A549 (cell line): ENCODE results near the gene HNRNPK. TPM values are rescaled to one million over a fixed set of nuclear protein-coding genes. Genes with fewer than 3 reads are reported as not detected.
A peak's percentile ranks its signal among the peaks of the same experiment; 100 is the strongest.

ENCODE experiments used
- ATAC-seq, 2 experiments: fragments of 200-7000 bp in 1 of 2; fragments of >200 bp in 1 of 2; cut with Nextera tagmentation in 1 of 2; cut with Tn5 transposase in 1 of 2; 3 replicates each; pipeline versions ENCODE4 v1.8.0 to v1.9.1; 2018 to 2020; ENCODE audit warnings: mild to moderate bottlenecking in 1 of 2, moderate library complexity in 1 of 2
- CTCF ChIA-PET: fragments of 300-600 bp; sonication (Branson Sonifier 250); formaldehyde crosslinking; extraction: SDS; loops from one replicate; lab custom pipeline; 2021; ENCODE audit warnings: antibody characterized with exemption, inconsistent platforms; lab: Yijun Ruan, JAX
- POLR2A ChIA-PET: fragments of 350-600 bp; formaldehyde crosslinking; extraction: SDS; loops from one replicate; lab custom pipeline; 2021; ENCODE audit warnings: antibody characterized with exemption, inconsistent platforms; lab: Yijun Ruan, JAX
- DNase-seq, 2 experiments: peaks; one replicate each; pipeline versions ENCODE4 v3.0.0 to v3.0.0-alpha.2; 2011 to 2016; ENCODE audit warnings: low read depth in 1 of 2, low spot score in 1 of 2
- FAIRE-seq: peaks from 2 replicates; lab custom pipeline; 2011; peaks lifted over from hg19 to GRCh38; lab: Jason Lieb, UNC
- H3K27ac ChIP-seq, 2 experiments: fragments of >200 bp; sonication (Bioruptor Twin); formaldehyde crosslinking; 3 replicates each; pipeline ENCODE4 v1.5.1; 2016 to 2017
- H3K4me1 ChIP-seq: fragments of >200 bp; sonication (Bioruptor Twin); formaldehyde crosslinking; 3 replicates; pipeline ENCODE4 v1.6.1; 2016
- H3K4me2 ChIP-seq: fragments of >200 bp; sonication (Bioruptor Twin); formaldehyde crosslinking; 3 replicates; pipeline ENCODE4 v1.6.1; 2016
- H3K4me3 ChIP-seq: fragments of >200 bp; sonication (Bioruptor Twin); formaldehyde crosslinking; 3 replicates; pipeline ENCODE4 v1.5.1; 2016
- H3K9me3 ChIP-seq: fragments of >200 bp; sonication (Bioruptor Twin); formaldehyde crosslinking; 3 replicates; pipeline ENCODE4 v1.6.1; 2016
- BHLHE40 ChIP-seq: IDR thresholded peaks from 2 replicates; pipeline ENCODE4 v1.6.1; 2012; ENCODE audit warnings: low read depth, low read length, inconsistent platforms
- CBX2 ChIP-seq: fragments of 200-600 bp; sonication (generic); IDR thresholded peaks from 2 replicates; pipeline ENCODE4 v1.6.1; 2016; ENCODE audit warnings: low read depth, mild to moderate bottlenecking, borderline replicate concordance
- CBX8 ChIP-seq: fragments of 200-600 bp; sonication (generic); IDR thresholded peaks from 2 replicates; pipeline ENCODE4 v1.6.1; 2016
- EHF ChIP-seq: fragments of 250-450 bp; sonication (Bioruptor Pico); IDR thresholded peaks from 2 replicates; pipeline ENCODE4 v1.5.0; 2020; ENCODE audit warnings: mild to moderate bottlenecking
- EHMT2 ChIP-seq: fragments of 200-600 bp; sonication (generic); IDR thresholded peaks from 2 replicates; pipeline ENCODE4 v1.6.1; 2016; ENCODE audit warnings: antibody characterized with exemption, low read depth, mild to moderate bottlenecking, moderate library complexity
- ESRRA ChIP-seq: fragments of 150-350 bp; IDR thresholded peaks from 2 replicates; pipeline ENCODE4 v1.6.1; 2014; ENCODE audit warnings: mild to moderate bottlenecking, low read length, borderline replicate concordance
- FOXS1 ChIP-seq: fragments of 250-450 bp; sonication (Bioruptor Pico); IDR thresholded peaks from 2 replicates; pipeline ENCODE4 v1.5.0; 2020; ENCODE audit warnings: mild to moderate bottlenecking, moderate library complexity
- GATA3 ChIP-seq: IDR thresholded peaks from 2 replicates; pipeline ENCODE4 v1.6.1; 2012; ENCODE audit warnings: borderline replicate concordance
- HEYL ChIP-seq: fragments of 250-450 bp; sonication (Bioruptor Pico); IDR thresholded peaks from 2 replicates; pipeline ENCODE4 v1.8.0; 2021; ENCODE audit warnings: mild to moderate bottlenecking, moderate library complexity
- HOXA7 ChIP-seq: fragments of 250-450 bp; sonication (Bioruptor Pico); IDR thresholded peaks from 2 replicates; pipeline ENCODE4 v1.5.0; 2020; ENCODE audit warnings: mild to moderate bottlenecking, moderate library complexity
- JUN ChIP-seq, 2 experiments: fragments of >200 bp; sonication (Bioruptor Twin); formaldehyde crosslinking; IDR thresholded peaks; 2 replicates in 1 of 2; 3 replicates in 1 of 2; pipeline ENCODE4 v1.6.1; 2016 to 2017
- KDM1A ChIP-seq: fragments of 200-600 bp; sonication (generic); IDR thresholded peaks from 2 replicates; pipeline ENCODE4 v1.6.1; 2016; ENCODE audit warnings: low read depth, mild to moderate bottlenecking
- MAFK ChIP-seq: fragments of 450-650 bp; IDR thresholded peaks from 2 replicates; pipeline ENCODE4 v1.6.1; 2014; ENCODE audit not compliant: partially characterized antibody
- MYC ChIP-seq: IDR thresholded peaks from 2 replicates; pipeline ENCODE4 v1.6.1; 2012; ENCODE audit warnings: mild to moderate bottlenecking, inconsistent platforms, low read length, improper control_type of control experiment, borderline replicate concordance
- NFE2L2 ChIP-seq: fragments of 150-350 bp; conservative IDR thresholded peaks from 2 replicates; pipeline ENCODE4 v1.6.1; 2014; ENCODE audit warnings: low read length
- PBX3 ChIP-seq: IDR thresholded peaks from 2 replicates; pipeline ENCODE4 v1.6.1; 2012
- PHF8 ChIP-seq: fragments of 200-600 bp; sonication (generic); IDR thresholded peaks from 2 replicates; pipeline ENCODE4 v1.6.1; 2016; ENCODE audit warnings: low read depth, mild to moderate bottlenecking, antibody characterized with exemption, moderate library complexity, borderline replicate concordance
- POLR2A ChIP-seq: IDR thresholded peaks from 2 replicates; pipeline ENCODE4 v1.6.1; 2012; ENCODE audit warnings: mild to moderate bottlenecking, low read length
- RAD21 ChIP-seq, 2 experiments: fragments of >200 bp in 1 of 2; sonication (Bioruptor Twin) in 1 of 2; formaldehyde crosslinking in 1 of 2; IDR thresholded peaks in 1 of 2; conservative IDR thresholded peaks in 1 of 2; 2 replicates in 1 of 2; 3 replicates in 1 of 2; pipeline ENCODE4 v1.6.1; 2012 to 2018; ENCODE audit warnings: inconsistent platforms in 1 of 2
- RARB ChIP-seq: fragments of 250-450 bp; sonication (Bioruptor Pico); IDR thresholded peaks from 2 replicates; pipeline ENCODE4 v1.8.0; 2021; ENCODE audit warnings: mild to moderate bottlenecking, moderate library complexity
- RFX5 ChIP-seq: fragments of 450-650 bp; IDR thresholded peaks from 2 replicates; pipeline ENCODE4 v1.7.1; 2014; ENCODE audit warnings: antibody characterized with exemption, mild to moderate bottlenecking, moderate library complexity
- ZFP36 ChIP-seq: fragments of 450-650 bp; IDR thresholded peaks from 2 replicates; pipeline ENCODE4 v1.6.1; 2014; ENCODE audit warnings: borderline replicate concordance; ENCODE audit not compliant: partially characterized antibody
- WGBS: methylation state at CpG from one replicate; pipeline ENCODE4 v1.1.6; 2017; ENCODE audit errors: missing lambda C conversion rate; 5-methylcytosine and 5-hydroxymethylcytosine counted together
- polyA plus RNA-seq, 4 experiments: library from polyadenylated mRNA; depleted of rRNA in 3 of 4; stranded (reverse); fragments of >200 nt; fragmentation: RNase III in 1 of 4; extraction: RNeasy Plus Mini Kit Qiagen cat#74134 plus additional on column Dnase treatment in 1 of 4; gene quantifications; 2 replicates in 3 of 4; 3 replicates in 1 of 4; pipeline ENCODE4 v1.2.3, GENCODE V29; 2011 to 2017
- TF ChIP-seq, protein P1 (sequence below): fragments of 200-600 bp; sonication (generic); IDR thresholded peaks from 2 replicates; pipeline ENCODE4 v1.6.1; 2016; ENCODE audit warnings: antibody characterized with exemption, mild to moderate bottlenecking, moderate library complexity
- TF ChIP-seq, protein P2 (sequence below): fragments of 250-450 bp; sonication (Bioruptor Pico); IDR thresholded peaks from 2 replicates; pipeline ENCODE4 v1.5.0; 2020; ENCODE audit warnings: low read depth, mild to moderate bottlenecking, moderate library complexity
- TF ChIP-seq, protein P3 (sequence below): fragments of >200 bp; sonication (Bioruptor Twin); formaldehyde crosslinking; IDR thresholded peaks from 3 replicates; pipeline ENCODE4 v1.5.1; 2016

Gene HNRNPK
- polyA plus RNA-seq, 2 of the 4 experiments (the other 2 are of a cell fraction) = 682 to 699 TPM

DNA sequence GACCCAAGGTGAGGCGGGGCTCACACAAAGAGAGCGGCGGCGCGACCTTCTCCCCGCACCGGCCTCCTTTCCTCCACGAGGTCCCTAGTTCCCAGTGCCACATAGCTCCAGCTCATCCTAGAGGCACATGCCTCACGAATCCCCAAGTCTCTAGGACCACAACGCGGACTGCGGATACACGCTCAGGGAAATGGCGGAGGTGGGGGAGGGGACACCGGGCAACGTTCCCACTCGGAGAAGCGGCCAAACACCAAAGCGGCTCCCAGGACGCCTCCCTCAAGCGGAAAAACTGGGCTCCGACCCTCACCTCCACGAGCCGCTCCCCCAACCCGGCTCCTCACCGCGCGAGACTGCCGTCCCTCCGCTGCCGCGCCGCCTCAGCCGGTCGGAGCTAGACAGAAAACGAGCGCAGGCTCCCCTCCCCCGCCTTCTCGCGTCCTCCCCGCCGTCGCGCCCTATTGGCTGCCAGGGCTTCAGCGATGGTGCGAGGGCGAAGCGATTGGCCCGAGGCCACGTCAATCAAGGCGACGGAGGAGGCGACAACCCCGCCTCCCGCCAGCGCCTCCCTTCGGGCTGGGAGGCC, at the start of gene HNRNPK (continued):
- 0 out of 5 replicates have a peak, but pooled peaks of 1 of the 2 experiments have one; percentile 10 for TF ChIP-seq JUN (IDR thresholded peaks at IDR 0.05)

- Histone ChIP-seq H3K27ac (no peak overlapping the region), H3K4me3 (no peak overlapping the region), H3K4me2 (no peak overlapping the region), H3K4me1 (no peaks in the 10 kb centered on the region), H3K9me3 (no peaks in the 10 kb centered on the region)
- no peak for ATAC-seq
- ChIA-PET CTCF (no interaction called here), POLR2A (no interaction called here)
- no peak for FAIRE-seq
- DNase-seq = peak in 1 of 2 experiments; percentile 7
- WGBS = 26% methylated on average over 4 of the region's 4 CpGs
- TF ChIP-seq RARB (CRISPR knock-in tag) (no peak), POLR2A (no peak), CBX2 (no peak), CBX8 (no peak), PHF8 (no peak), EHF (CRISPR knock-in tag) (no peak), HEYL (CRISPR knock-in tag) (no peak), ZFP36 (no peak), RAD21 (conservative IDR thresholded peaks at IDR 0.05 in 1 of 2, IDR thresholded peaks at IDR 0.05 in 1 of 2) (no peak), GATA3 (no peak), NFE2L2 (no peak), HOXA7 (CRISPR knock-in tag) (no peak), BHLHE40 (no peak), EHMT2 (no peak), ESRRA (no peak), RFX5 (no peak)
- TF ChIP-seq, protein P1, sequence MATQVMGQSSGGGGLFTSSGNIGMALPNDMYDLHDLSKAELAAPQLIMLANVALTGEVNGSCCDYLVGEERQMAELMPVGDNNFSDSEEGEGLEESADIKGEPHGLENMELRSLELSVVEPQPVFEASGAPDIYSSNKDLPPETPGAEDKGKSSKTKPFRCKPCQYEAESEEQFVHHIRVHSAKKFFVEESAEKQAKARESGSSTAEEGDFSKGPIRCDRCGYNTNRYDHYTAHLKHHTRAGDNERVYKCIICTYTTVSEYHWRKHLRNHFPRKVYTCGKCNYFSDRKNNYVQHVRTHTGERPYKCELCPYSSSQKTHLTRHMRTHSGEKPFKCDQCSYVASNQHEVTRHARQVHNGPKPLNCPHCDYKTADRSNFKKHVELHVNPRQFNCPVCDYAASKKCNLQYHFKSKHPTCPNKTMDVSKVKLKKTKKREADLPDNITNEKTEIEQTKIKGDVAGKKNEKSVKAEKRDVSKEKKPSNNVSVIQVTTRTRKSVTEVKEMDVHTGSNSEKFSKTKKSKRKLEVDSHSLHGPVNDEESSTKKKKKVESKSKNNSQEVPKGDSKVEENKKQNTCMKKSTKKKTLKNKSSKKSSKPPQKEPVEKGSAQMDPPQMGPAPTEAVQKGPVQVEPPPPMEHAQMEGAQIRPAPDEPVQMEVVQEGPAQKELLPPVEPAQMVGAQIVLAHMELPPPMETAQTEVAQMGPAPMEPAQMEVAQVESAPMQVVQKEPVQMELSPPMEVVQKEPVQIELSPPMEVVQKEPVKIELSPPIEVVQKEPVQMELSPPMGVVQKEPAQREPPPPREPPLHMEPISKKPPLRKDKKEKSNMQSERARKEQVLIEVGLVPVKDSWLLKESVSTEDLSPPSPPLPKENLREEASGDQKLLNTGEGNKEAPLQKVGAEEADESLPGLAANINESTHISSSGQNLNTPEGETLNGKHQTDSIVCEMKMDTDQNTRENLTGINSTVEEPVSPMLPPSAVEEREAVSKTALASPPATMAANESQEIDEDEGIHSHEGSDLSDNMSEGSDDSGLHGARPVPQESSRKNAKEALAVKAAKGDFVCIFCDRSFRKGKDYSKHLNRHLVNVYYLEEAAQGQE = no peak
- TF ChIP-seq, protein P2, sequence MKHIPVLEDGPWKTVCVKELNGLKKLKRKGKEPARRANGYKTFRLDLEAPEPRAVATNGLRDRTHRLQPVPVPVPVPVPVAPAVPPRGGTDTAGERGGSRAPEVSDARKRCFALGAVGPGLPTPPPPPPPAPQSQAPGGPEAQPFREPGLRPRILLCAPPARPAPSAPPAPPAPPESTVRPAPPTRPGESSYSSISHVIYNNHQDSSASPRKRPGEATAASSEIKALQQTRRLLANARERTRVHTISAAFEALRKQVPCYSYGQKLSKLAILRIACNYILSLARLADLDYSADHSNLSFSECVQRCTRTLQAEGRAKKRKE = no peak
- TF ChIP-seq, all 56 proteins: peak for 0
These were observed 47.2 kb upstream of the HNRNPK start for GRCh38 chr9:84027201-84027600.

DNA sequence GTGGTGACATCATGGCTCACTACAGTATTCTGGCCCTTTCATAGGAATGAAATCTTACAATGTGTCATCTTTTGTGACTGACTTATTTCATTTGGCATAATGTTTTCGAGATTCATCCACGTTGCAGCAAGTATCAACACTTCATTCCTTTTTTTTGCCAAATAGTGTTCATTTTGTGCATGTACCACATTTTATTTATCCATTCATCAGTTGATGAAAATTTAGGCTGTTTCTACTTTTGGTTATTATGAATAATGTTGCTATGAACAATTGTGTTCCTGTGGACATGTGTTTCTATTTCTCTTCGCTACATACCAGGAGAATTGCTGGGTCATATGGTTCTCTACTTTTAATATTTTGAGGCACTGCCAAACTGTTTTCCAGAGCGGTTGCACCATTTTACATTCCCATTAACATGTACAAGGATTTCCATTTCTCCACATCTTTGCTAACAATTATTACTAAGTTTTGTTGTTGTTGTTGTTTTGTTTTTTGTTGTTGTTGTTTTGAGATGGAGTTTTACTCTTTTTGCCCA, 44.1 kb upstream of the HNRNPK start:
- 52% methylated on average over 4 of the region's 4 CpGs for WGBS
- no peaks in the 10 kb centered on the region for H3K4me1 ChIP-seq
- H3K4me2 ChIP-seq = no peak overlapping the region
- H3K27ac ChIP-seq = no peak overlapping the region
- ATAC-seq (no peak), FAIRE-seq (no peak), DNase-seq (no peak)
- H3K4me3 ChIP-seq = no peak overlapping the region
- ChIA-PET POLR2A (no interaction called here), CTCF (interaction anchor here (1.0 kb wide), 1 partner anchor 9 kb away, joined by 4 read pairs; no protein-coding TSS in a partner anchor)
- H3K9me3 ChIP-seq = no peaks in the 10 kb centered on the region
- TF ChIP-seq, protein P3, sequence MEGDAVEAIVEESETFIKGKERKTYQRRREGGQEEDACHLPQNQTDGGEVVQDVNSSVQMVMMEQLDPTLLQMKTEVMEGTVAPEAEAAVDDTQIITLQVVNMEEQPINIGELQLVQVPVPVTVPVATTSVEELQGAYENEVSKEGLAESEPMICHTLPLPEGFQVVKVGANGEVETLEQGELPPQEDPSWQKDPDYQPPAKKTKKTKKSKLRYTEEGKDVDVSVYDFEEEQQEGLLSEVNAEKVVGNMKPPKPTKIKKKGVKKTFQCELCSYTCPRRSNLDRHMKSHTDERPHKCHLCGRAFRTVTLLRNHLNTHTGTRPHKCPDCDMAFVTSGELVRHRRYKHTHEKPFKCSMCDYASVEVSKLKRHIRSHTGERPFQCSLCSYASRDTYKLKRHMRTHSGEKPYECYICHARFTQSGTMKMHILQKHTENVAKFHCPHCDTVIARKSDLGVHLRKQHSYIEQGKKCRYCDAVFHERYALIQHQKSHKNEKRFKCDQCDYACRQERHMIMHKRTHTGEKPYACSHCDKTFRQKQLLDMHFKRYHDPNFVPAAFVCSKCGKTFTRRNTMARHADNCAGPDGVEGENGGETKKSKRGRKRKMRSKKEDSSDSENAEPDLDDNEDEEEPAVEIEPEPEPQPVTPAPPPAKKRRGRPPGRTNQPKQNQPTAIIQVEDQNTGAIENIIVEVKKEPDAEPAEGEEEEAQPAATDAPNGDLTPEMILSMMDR = no peak
- TF ChIP-seq ZFP36 = no peak
- TF ChIP-seq KDM1A = no peak
- TF ChIP-seq MYC = no peak
- no peak for TF ChIP-seq FOXS1 (CRISPR knock-in tag)
- no peak for TF ChIP-seq PBX3
- TF ChIP-seq HOXA7 (CRISPR knock-in tag) = no peak
- TF ChIP-seq, protein P2 = no peak
- no peak for TF ChIP-seq MAFK
